DMS153 treated with DMSO at 0.1 percent for 48 hours (cell line): Measurements from ENCODE around the gene GPR137B.

Experiments used
- DNase-seq: peaks from one replicate; lab custom pipeline; 2025; ENCODE audit not compliant: unreplicated experiment; lab: John Stamatoyannopoulos, UW

GPR137B gene

GRCh38 chr1:236193184-236193583, 50.8 kb downstream of the GPR137B start:
- no peak for DNase-seq

- no peak for DNase-seq
Measured at GRCh38 chr1:236200925-236201324, 58.6 kb downstream of the GPR137B start.

- no peak for DNase-seq
Measured at GRCh38 chr1:236201786-236202185, 59.4 kb downstream of the GPR137B start.

GRCh38 chr1:236204039-236204438, 61.7 kb downstream of the GPR137B start:
- no peak for DNase-seq

- no peak for DNase-seq
Measured at GRCh38 chr1:236204656-236205055, 62.3 kb downstream of the GPR137B start.

- DNase-seq: no peak
Measured at GRCh38 chr1:236206548-236206947, 64.2 kb downstream of the GPR137B start.

GRCh38 chr1:236207121-236207520, 64.8 kb downstream of the GPR137B start:
- no peak for DNase-seq

- DNase-seq: no peak
Measured at GRCh38 chr1:236207569-236207968, 65.2 kb downstream of the GPR137B start.

- DNase-seq: no peak
Measured at GRCh38 chr1:236209185-236209584, 66.8 kb downstream of the GPR137B start.

- no peak for DNase-seq
Measured at GRCh38 chr1:236209713-236210112, 67.4 kb downstream of the GPR137B start.

- no peak for DNase-seq
Measured at GRCh38 chr1:236211815-236212214, 69.5 kb downstream of the GPR137B start.

GRCh38 chr1:236213534-236213933, 71.2 kb downstream of the GPR137B start:
- DNase-seq: no peak

- DNase-seq: no peak
Measured at GRCh38 chr1:236214761-236215160, 72.4 kb downstream of the GPR137B start.

GRCh38 chr1:236220473-236220872, 78.1 kb downstream of the GPR137B start:
- DNase-seq: no peak

- no peak for DNase-seq
Measured at GRCh38 chr1:236222632-236223031, 80.3 kb downstream of the GPR137B start.

GRCh38 chr1:236228411-236228810, 86.1 kb downstream of the GPR137B start:
- DNase-seq: no peak

GRCh38 chr1:236235116-236235515, 92.8 kb downstream of the GPR137B start:
- DNase-seq: no peak

- DNase-seq: no peak
Measured at GRCh38 chr1:236239092-236239585, 96.8 kb downstream of the GPR137B start.

- no peak for DNase-seq
Measured at GRCh38 chr1:236240675-236241074, 98.3 kb downstream of the GPR137B start.

GRCh38 chr1:236242568-236242967, 100.2 kb downstream of the GPR137B start:
- no peak for DNase-seq

GRCh38 chr1:236247286-236247685, 104.9 kb downstream of the GPR137B start:
- DNase-seq: no peak

- DNase-seq: no peak
Measured at GRCh38 chr1:236251587-236251986, 109.2 kb downstream of the GPR137B start.

GRCh38 chr1:236253119-236253518, 110.8 kb downstream of the GPR137B start:
- no peak for DNase-seq
